Activated CD4-positive, alpha-beta T cell treated with anti-CD3 and anti-CD28 coated beads for 24 hours (primary cell): ENCODE measurements around the gene UNC79.

Source experiments
- DNase-seq, 2 donors: peaks; one replicate each; pipeline ENCODE4 v3.0.0-alpha.2; 2020; ENCODE audit warnings: low read depth in 2 of 2

Gene UNC79

GRCh38 chr14:93663317-93663716 is 232.6 kb downstream of the UNC79 start:
- no peak for DNase-seq

DNA sequence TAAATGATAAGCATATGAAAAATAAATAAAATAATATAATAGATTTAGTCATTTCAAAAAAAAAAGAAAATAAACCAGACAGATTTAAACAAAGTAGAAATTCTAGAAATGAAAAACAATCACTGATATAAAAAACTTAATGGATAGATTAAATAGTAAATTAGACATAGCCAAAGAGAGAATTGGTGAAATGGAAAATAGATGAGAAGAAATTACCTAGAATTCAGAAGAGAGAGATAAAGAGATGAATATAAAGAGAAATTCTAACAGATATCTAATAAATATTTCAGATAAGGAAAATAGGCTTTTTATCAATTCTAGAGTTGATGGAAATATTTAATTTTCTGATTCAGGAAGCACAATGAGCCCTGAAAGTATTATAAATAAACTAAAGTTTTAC is 234.4 kb downstream of the UNC79 start:
- DNase-seq = no peak

- DNase-seq = no peak
Observed at GRCh38 chr14:93669632-93670031, 238.9 kb downstream of the UNC79 start.

DNA sequence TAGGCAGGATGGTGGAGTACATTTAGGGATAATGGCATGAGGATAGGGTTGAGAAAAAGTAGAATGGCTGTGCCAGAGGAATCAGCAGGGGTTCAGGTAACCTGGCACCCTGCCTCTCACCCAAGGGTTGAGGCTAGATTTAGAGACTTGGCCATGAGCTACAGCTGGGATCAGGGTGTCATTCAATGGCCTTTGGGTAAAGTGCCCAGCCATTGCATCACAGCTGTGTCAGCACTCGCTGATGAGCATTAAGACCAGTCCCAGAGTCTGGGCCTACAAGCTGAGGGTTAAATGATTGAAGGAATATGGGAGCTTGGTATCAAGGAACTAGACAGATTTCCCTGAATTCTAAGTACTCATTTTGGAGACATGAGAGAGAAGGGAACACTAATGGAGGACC is 243.6 kb downstream of the UNC79 start:
- DNase-seq = no peak

DNA sequence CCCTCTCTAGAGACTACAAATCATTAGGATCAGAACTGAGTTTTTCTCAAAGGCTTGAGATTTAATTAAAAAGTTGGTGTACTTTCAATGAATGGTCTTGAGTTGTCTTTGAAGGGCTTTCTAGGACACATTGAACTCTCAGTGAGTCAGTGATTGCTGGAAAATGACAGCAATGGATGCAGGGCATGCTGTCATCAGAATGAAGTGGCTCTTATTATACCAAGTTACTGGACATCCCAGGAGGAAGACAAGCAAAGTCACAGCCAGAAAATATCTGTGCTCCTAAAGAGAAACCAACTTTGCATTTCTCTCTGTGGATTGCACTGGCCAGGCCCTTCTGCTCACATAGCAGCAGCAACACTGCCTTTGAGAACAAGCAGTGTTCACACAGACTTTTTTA is 244.9 kb downstream of the UNC79 start:
- DNase-seq = no peak

DNA sequence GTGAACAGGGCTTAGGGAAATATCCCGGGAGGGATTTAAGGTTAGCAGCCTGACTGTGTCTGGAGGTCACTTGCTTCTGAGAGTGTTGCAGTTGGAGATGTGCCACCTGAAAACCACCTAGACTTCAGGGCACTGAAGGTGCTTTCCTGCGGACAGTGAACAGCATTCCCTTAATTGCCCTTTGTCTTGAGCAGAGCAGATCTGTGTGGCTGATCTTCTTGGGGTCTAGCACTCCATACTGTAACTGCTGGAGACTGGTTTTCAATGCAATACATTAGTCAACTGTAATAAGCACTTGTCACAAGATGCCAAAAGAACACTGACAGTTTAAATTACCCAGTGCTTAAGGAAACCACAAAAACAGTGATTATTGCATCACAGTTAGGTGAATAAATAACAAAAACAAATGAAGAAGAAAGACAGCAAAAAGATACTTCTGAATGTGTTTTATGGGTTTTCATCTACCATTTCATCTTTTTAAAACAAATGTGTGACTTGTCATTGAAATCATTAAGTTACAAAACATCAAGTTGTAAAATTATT is 245.7 kb downstream of the UNC79 start:
- no peak for DNase-seq

DNA sequence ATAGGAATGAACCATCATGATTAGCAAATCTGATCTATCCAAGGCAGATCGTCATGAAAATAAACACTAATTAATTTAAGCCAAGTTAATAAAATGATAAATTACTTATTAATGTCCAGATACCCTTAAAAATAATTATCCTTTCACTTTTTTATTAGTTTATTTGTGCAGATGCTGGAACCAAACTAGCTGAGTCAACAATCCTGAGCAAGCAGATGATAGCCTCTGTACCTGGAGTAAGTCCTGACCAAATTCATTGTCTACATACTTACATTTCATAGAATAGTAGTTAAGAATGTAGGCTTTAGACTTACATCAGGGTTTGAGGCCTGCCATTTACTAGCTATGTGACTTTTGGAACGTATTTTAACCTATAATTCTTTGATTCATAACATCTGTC is 251.7 kb downstream of the UNC79 start:
- DNase-seq = no peak

DNA sequence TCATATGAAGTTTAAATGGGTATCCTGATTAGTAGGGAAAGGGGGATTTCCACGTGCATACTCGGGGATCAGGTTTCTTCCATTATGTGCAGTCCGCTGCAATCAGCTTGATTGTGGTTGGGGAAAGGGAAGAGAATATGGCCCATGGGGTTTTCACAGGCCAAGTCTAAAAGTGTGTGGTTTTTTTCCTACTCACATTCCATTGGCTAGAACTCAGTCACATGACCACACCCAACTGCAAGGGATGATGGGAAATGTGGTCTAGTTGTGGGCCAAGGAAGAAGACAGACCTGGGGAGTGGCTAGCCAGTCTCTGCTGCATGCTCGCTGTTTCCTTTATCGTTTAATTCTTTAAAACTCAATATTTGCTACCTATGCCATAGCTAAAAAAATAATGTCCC is 252.5 kb downstream of the UNC79 start:
- DNase-seq = no peak

- no peak for DNase-seq
Observed at GRCh38 chr14:93685121-93685895, 254.6 kb downstream of the UNC79 start.

DNA sequence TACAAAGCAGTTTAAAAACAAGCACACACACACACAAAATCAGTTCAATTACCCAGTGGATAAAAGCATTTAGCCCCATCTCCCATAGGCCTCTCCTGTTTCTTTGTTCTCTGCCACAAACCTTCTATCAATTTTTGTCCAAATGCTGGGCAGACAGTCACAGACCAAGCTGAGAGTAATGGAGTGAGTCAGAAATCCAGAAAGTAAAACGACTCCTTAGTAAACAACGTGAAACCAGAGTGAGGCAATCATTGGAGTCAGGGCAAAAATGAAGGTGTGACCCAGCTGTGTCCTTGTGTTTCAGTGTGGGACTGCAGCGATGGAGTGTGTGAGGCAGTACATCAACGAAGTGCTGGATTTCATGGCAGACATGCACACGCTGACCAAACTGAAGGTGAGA is 255.5 kb downstream of the UNC79 start:
- no peak for DNase-seq

DNA sequence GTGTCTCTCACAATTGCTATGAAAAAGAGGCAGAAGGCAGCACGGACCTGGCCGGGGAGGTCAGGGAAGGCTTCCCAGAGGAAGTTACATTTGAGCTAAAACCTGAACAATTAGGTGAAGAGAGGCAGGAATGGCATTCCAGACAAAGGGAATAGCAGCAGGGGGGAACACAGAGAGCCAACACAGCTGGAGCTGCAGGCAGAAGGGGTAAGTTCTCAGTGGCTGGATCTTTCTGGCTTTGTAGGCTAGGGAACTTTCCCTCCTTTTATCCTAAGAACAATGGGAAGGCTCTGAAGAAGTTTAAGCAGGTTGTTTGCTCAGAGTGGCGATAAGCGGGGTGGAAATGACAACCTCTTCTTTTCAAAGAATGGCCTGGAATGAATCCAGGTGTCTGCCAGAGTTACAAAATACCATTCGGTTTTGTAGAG is 257.5 kb downstream of the UNC79 start:
- no peak for DNase-seq

DNA sequence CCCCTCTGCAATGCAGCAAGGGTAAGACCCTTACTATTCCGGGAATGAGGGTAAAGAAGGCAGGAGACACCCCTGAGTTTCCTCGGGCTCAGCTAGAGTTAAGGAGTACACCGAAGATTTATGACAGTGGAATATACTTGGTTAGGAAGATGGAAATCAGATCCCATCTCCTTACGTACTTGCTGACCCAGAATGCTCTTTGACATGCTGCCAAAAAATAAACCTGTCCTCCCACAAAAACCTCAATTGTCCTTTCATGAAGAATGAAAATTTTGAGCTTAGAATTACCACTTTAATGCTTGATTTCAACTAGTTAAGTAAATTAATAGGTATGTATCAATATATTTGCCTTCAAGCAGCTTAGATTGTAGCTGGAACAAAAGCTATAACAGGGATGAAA is 258.1 kb downstream of the UNC79 start:
- no peak for DNase-seq

GRCh38 chr14:93690146-93690545 is 259.4 kb downstream of the UNC79 start:
- DNase-seq = no peak

GRCh38 chr14:93691042-93691780 is 260.5 kb downstream of the UNC79 start:
- DNase-seq = no peak

GRCh38 chr14:93693914-93694313 is 263.2 kb downstream of the UNC79 start:
- no peak for DNase-seq

- DNase-seq = no peak
Observed at GRCh38 chr14:93700928-93701327, 270.2 kb downstream of the UNC79 start.

DNA sequence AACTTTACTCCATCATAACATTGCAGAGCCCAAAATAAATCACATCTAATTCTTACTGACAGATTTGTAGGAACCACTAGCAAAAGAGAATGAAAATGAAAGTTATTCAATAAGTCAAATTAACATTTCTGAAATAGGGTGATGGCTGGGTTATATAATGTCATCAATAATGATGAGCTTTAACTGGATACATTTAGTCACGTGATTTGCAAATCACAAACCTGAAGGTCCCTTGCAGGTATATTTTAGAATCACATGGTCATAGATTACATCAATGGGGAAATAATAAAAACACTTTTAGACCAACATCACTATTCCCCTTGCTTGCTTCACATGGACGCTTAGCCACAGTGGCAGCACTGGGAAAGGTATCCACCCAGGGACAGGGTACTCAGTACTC is 270.8 kb downstream of the UNC79 start:
- DNase-seq = no peak

DNA sequence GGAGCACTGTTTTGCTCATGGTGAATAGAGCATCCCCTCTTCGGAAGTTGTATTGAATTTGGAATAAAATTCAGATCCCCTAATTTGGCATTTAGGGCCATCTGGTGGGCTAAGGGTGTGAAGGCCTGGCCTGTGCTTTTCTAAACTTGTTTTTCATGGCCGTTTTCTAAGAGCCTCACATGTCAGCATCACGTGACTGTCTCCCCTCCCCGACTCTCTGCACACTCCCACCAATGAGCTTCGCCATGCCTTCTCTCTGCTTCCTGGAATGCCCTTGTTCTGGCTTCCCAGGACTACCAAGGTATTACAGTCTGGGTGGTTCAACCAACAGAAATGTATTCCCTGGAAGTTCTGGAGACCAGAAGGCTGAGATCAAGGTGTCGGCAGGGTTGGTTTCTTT is 272.2 kb downstream of the UNC79 start:
- no peak for DNase-seq

DNA sequence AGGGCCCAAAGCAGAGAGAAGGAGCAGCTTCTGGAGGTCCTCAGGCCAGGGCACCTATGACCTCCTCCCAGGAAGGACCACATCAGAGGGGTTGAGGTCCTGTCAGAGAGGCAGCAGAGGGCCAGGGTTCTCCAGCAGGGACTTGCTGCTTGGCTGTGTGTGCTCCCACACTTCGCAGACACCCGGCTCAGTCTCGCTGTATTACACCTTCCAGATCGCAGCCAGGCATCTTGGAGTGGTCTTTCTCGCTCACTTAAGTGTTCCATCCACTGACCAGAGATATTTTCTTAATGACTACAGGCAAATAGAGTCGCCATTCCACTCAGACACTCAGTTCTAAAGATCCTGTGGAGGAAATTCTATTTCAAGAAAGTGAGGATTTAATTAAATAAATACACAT is 273.2 kb downstream of the UNC79 start:
- no peak for DNase-seq

DNA sequence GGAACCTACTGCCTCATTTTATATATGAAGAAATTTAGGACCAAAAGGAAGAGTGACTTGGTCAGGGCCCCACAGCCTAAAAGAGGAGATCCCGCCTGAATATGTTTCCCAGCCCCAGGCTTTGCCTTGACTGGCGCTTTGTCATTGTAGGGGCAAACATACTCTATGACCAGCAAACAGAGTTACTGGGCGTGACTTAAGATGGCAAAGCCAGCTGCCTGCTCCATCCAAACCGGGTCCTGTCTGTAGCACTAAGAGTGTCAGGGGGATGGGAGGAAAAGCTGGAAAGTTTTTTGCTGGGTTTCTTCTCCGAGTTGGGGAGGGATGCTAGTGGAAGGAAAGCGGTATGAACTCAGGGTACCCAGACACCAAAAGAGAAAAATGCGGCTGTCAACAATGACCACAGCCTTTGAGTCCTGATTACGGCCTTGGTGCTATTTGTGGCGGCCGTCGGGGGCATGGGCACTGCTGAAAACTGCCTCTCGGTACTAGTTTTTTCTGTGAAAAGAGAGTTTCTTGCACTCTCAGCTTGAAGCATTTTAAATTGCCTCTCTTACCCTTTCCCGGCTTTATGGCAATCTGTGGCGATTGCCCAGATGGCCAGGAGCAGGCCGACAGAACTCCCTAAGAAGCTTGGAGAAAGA is 274.9 kb downstream of the UNC79 start:
- no peak for DNase-seq

DNA sequence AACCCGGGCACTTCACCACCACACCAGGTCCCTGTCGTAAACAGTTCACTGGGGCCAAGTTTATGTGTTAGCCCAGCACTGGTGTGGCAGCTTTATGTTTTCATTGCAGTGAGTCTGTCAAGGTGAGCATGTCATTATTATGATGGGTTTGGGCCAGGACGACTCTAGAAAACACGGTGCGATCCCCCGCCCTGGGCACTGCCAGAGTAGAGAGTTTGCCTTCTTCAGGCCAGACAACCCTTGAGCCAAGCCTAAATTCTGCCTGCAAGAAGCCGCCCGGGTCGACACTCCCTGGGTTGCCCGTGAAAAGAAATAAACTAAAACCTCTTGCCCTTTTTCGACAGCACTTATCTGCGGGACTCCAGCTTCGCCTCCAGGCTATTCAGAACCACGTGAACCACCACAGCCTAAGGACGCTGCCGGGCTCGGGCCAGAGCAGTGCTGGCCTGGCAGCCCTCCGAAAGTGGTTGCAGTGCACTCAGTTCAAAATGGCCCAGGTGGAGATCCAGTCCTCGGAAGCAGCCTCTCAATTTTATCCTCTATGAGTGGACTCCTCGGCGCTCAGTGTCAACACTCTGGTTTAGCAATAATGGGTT is 275.7 kb downstream of the UNC79 start:
- no peak for DNase-seq

DNA sequence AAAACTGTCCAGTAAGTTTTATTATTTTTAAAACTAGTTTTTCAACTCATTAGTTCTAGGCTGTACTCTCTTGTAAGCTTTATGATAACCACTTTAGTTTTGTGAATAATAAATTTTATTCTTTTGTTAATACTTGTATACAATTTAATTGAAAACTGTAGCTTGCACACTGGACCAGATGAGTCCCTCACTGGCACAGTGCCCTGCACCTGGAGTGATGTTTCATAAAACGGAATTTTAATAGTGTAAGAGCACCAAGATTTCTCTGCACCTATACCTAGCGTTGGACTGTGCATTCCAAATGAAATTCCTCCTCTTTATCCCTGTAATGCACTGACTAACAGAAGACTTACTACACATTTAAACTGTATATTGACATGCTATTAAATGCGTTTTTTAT is 276.7 kb downstream of the UNC79 start:
- no peak for DNase-seq
